Right hindlimb (tissue), 1 donor: ENCODE measurements around the gene ACLY.
"Not testable (repeated sequence)": the region's sequence is repeated elsewhere in the genome, so short reads cannot be mapped to it uniquely, and the experiment has no call there.

Source experiments
- DNase-seq: peaks from one replicate; pipeline ENCODE4 v3.0.0-alpha.2; 2018

ACLY gene

GRCh38 chr17:41939044-41939692 is 20.4 kb upstream of the ACLY start:
- no peak for DNase-seq

- no peak for DNase-seq
Measured at GRCh38 chr17:41937970-41938954, 19.5 kb upstream of the ACLY start.

- DNase-seq: no peak
Measured at GRCh38 chr17:41935641-41936040, 16.9 kb upstream of the ACLY start.

GRCh38 chr17:41932816-41933389 is 14.2 kb upstream of the ACLY start:
- DNase-seq: no peak

GRCh38 chr17:41931715-41932114 is 13.0 kb upstream of the ACLY start:
- DNase-seq: not testable (repeated sequence)

GRCh38 chr17:41930833-41931156 is 12.0 kb upstream of the ACLY start:
- not testable (repeated sequence) for DNase-seq

GRCh38 chr17:41930009-41930832 is 11.5 kb upstream of the ACLY start, which contains the start of gene ODAD4:
ODAD4 (plus strand) TSS chr17:41930617; CDS start chr17:41930724, 107 bp downstream.
- peak; percentile 99 for DNase-seq

GRCh38 chr17:41928693-41929251 is 10.0 kb upstream of the ACLY start:
- no peak for DNase-seq

- no peak for DNase-seq
Measured at GRCh38 chr17:41925991-41926590, 7.3 kb upstream of the ACLY start.

- no peak for DNase-seq
Measured at GRCh38 chr17:41920580-41920955, 1.8 kb upstream of the ACLY start.

GRCh38 chr17:41919840-41920579 is 1.3 kb upstream of the ACLY start:
- DNase-seq: peak; percentile 39

- no peak for DNase-seq
Measured at GRCh38 chr17:41919165-41919817, 540 bp upstream of the ACLY start.

GRCh38 chr17:41917679-41918313 is 955 bp downstream of the ACLY start:
- DNase-seq: no peak

- peak; percentile 60 for DNase-seq
Measured at GRCh38 chr17:41917192-41917591, 1.6 kb downstream of the ACLY start.

- DNase-seq: no peak
Measured at GRCh38 chr17:41915566-41915965, 3.2 kb downstream of the ACLY start.

- no peak for DNase-seq
Measured at GRCh38 chr17:41915020-41915419, 3.7 kb downstream of the ACLY start.

GRCh38 chr17:41914358-41914766 is 4.4 kb downstream of the ACLY start:
- no peak for DNase-seq

GRCh38 chr17:41913798-41914197 is 5.0 kb downstream of the ACLY start:
- DNase-seq: no peak

GRCh38 chr17:41912925-41913324 is 5.8 kb downstream of the ACLY start:
- DNase-seq: no peak

- DNase-seq: no peak
Measured at GRCh38 chr17:41910701-41911391, 7.9 kb downstream of the ACLY start.
